CD4-positive, alpha-beta T cell treated with Interleukin-6 for 4 hours (primary cell): ENCODE data around the gene HIC1.
A peak's percentile ranks its signal among the peaks of the same experiment; 100 is the strongest.

Source experiments
- DNase-seq: peaks from one replicate; pipeline ENCODE4 v3.0.0-alpha.2; 2020; ENCODE audit warnings: mixed read lengths

Gene HIC1

DNA sequence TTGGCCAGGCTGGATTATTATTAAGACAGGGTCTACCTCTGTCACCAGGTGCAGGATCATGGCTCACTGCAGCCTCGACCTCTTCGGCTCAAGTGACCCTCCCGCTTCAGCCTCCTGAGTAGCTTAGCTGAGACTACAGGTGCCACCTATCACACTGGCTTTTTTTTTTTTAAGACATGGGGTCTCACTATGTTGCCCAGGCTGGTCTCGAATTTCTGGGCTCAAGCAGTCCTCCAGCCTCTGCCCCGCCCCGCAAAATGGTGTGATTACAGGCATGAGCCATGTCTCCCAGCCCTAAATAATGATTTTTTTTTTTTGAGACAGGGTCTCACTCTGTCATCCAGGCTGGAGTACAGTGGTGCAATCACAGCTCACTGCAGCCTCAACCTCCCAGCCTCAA lies 7.3 kb upstream of the HIC1 start:
- no peak for DNase-seq

DNA sequence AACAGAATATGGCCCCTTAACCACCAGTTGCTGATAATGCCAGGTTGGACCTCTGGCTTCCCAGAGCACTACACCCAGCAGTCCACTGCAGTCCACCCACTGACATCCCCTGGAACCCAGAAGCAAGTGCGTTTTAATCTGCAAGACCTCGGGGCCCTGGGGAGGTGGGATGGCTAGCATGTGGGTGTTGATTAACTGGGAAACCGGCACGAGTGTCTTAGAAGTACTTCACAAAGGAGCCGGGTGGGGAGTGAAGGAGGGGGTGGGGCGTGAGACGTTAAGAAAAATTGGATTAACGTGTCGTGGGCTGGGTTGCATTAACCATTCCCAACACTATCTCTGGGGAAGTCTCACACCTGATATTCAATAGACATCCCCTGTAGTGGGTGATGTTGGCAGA lies 6.1 kb upstream of the HIC1 start:
- DNase-seq = no peak

GRCh38 chr17:2049333-2050299 lies 5.3 kb upstream of the HIC1 start:
- peak; percentile 89 for DNase-seq

- DNase-seq = peak; percentile 68
Measured at GRCh38 chr17:2050300-2051060, 4.4 kb upstream of the HIC1 start.

DNA sequence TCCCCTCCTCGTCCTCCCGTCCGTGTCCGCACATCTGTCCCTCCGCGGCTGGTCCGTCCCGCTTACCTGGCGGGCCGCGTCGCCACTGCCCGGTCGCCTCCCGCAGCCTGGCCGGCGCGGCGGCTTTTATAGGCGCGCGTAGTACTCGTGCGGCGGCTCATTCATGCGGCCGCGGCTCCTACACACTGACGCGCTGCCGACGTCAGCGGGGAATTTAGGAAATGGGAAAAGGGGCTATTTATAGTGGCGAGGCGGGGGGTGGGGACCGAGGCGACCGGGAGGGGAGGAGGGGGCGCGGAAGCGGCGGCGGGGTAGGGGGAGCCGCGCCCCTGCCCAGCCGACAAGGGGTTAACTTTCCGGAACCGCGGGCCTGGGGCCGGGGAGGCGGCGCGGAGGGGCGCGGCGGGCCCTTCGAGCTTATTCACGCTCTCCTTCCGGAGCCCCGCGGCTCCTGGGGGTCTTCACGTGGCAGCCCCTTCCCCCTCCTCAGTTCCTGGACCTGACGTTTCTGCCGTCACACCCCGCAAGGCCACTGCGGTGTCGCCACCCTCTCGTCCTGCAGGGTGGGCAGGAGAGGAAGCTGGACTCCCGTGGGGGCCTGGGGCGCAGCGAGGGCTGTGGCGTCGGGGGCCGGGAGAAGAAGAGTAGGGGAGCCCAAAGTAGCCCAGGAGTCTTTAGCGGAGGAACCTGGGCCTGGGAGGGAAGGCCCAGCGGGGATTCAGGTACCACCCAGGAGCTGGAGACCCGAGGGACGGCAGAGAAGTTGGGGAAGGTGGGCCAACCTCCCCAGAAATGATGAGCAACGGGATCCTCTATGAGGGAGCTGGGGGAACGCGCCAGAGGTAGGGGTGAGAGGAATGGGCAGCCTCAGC lies 3.6 kb upstream of the HIC1 start:
- DNase-seq = no peak

DNA sequence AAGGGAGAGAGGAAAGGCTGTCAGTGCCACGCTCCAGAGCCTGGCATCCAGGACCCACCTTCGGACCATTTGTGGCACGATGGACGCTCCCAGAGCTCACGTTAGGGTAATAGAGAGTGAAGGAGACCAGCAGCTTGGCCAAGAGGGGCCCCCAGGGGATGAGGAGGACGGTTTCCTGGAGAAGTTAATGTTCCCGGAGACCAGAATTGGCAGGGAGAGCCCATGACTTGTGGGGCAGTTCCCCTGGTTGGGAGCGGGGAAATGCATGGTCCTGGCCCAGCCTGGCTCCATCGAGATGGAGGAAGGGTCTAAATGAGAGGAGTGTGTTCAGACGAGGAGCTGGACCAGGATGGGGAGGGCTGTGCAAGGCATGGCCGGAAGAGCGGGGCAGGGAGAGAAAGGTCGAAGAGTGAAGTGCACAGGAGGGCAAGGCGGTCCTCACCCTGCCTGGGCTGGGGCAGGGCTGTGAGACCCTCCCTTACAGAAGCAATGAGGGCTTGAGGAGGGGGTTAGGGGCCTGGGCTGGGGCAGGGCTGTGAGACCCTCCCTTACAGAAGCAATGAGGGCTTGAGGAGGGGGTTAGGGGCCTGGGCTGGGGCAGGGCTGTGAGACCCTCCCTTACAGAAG lies 2.9 kb upstream of the HIC1 start:
- DNase-seq = no peak

DNA sequence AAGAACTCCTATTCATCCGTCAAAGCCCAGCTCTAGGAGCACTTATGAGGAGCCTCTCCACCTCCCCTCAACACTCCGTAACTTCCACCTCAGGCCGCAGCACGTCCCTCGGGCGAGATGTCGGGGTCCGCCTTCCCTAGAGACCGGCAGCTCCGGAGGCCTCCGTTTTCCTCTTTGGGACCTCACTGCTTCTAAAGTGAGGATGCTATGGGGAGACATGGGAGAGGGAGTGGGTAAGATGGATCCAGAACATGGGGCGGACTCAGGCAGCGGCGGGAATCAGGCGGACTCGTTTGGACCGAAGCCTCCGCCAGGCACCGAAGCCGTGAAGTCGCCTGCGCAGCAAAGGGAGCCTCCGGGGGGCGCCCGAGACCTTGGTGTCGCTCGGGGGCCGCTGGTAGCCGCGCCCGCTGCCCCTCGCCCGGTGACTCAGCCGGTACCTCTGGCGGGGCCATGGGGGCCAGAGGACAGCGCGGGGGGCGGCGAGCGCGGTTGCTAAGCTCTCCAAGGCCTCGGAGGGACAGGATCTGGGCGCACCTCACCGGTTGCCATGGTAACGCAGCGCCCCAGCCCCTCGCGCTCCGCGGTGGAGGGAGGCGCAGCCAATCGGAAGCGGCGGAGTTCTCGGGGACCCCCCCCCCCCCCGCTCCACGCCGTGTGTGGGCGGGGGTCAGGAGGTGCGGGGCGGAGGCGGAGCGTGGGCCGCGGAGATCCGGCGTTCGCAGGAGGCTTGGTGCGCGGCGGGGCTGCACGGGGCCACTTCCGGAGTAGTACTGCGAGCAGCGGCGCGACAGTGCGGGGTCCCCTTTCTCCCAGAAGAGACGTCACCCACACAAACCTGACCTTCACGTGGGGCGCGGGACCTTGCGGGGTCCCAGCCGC lies 1.3 kb upstream of the HIC1 start:
- peak; percentile 77 for DNase-seq

DNA sequence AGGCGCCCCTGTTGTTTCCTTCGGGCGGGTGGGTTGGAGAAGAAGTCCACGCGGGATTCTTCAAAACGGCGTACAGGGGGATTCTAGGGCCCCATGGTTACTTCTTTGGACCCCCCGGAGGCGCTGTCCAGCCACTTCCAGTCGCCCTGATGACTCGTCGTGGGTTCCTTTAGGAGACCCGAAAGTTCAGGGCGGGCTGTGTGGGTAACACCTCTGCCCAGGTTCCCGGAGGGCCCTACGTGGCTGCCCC lies 716 bp upstream of the HIC1 start:
- DNase-seq = no peak

DNA sequence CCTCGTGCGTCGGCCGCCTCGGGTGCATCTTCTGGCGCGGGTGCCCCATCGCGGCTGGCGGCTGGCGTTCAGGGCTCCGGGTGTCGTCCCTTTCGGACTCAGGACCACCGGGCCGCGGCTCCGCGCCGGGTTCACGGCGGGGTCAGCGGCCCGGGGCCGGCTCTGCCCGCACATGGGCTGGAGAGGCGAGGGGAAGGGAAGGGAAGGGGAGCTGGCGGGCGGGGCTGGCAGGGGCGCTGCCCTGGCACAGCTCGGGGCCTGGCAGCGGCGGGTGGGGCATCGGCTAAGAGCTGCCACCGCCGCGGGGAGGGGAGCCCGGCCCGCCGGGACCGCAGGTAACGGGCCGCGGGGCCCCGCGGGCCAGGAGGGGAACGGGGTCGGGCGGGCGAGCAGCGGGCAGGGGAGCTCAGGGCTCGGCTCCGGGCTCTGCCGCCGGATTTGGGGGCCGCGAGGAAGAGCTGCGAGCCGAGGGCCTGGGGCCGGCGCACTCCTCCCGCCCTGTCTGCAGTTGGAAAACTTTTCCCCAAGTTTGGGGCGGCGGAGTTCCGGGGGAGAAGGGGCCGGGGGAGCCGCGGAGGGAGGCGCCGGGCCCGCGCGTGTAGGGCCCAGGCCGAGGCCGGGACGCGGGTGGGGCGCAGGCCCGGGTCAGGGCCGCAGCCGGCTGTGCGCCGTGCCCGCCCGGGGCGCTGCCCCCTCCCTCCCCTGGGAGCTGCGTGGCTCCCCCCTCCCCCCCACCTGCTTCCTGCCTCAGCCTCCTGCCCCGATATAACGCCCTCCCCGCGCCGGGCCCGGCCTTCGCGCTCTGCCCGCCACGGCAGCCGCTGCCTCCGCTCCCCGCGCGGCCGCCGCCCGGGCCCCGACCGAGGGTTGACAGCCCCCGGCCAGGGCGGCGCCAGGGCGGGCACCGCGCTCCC lies 646 bp downstream of the HIC1 start:
- DNase-seq = peak; percentile 67

DNA sequence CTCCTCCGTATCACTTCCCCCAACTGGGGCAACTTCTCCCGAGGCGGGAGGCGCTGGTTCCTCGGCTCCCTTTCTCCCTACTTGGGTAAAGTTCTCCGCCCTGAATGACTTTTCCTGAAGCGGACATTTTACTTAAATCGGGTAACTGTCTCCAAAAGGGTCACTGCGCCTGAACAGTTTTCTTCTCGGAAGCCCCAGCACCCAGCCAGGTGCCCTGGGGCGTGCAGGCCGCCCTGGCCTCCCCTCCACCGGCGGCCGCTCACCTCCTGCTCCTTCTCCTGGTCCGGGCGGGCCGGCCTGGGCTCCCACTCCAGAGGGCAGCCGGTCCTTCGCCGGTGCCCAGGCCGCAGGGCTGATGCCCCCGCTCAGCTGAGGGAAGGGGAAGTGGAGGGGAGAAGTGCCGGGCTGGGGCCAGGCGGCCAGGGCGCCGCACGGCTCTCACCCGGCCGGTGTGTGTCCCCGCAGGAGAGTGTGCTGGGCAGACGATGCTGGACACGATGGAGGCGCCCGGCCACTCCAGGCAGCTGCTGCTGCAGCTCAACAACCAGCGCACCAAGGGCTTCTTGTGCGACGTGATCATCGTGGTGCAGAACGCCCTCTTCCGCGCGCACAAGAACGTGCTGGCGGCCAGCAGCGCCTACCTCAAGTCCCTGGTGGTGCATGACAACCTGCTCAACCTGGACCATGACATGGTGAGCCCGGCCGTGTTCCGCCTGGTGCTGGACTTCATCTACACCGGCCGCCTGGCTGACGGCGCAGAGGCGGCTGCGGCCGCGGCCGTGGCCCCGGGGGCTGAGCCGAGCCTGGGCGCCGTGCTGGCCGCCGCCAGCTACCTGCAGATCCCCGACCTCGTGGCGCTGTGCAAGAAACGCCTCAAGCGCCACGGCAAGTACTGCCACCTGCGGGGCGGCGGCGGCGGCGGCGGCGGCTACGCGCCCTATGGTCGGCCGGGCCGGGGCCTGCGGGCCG lies 1.6 kb downstream of the HIC1 start:
- DNase-seq = peak; percentile 68

DNA sequence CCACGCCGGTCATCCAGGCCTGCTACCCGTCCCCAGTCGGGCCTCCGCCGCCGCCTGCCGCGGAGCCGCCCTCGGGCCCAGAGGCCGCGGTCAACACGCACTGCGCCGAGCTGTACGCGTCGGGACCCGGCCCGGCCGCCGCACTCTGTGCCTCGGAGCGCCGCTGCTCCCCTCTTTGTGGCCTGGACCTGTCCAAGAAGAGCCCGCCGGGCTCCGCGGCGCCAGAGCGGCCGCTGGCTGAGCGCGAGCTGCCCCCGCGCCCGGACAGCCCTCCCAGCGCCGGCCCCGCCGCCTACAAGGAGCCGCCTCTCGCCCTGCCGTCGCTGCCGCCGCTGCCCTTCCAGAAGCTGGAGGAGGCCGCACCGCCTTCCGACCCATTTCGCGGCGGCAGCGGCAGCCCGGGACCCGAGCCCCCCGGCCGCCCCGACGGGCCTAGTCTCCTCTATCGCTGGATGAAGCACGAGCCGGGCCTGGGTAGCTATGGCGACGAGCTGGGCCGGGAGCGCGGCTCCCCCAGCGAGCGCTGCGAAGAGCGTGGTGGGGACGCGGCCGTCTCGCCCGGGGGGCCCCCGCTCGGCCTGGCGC lies 2.4 kb downstream of the HIC1 start:
- no peak for DNase-seq

DNA sequence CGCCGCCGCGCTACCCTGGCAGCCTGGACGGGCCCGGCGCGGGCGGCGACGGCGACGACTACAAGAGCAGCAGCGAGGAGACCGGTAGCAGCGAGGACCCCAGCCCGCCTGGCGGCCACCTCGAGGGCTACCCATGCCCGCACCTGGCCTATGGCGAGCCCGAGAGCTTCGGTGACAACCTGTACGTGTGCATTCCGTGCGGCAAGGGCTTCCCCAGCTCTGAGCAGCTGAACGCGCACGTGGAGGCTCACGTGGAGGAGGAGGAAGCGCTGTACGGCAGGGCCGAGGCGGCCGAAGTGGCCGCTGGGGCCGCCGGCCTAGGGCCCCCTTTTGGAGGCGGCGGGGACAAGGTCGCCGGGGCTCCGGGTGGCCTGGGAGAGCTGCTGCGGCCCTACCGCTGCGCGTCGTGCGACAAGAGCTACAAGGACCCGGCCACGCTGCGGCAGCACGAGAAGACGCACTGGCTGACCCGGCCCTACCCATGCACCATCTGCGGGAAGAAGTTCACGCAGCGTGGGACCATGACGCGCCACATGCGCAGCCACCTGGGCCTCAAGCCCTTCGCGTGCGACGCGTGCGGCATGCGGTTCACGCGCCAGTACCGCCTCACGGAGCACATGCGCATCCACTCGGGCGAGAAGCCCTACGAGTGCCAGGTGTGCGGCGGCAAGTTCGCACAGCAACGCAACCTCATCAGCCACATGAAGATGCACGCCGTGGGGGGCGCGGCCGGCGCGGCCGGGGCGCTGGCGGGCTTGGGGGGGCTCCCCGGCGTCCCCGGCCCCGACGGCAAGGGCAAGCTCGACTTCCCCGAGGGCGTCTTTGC lies 3.1 kb downstream of the HIC1 start:
- DNase-seq = peak; percentile 9

DNA sequence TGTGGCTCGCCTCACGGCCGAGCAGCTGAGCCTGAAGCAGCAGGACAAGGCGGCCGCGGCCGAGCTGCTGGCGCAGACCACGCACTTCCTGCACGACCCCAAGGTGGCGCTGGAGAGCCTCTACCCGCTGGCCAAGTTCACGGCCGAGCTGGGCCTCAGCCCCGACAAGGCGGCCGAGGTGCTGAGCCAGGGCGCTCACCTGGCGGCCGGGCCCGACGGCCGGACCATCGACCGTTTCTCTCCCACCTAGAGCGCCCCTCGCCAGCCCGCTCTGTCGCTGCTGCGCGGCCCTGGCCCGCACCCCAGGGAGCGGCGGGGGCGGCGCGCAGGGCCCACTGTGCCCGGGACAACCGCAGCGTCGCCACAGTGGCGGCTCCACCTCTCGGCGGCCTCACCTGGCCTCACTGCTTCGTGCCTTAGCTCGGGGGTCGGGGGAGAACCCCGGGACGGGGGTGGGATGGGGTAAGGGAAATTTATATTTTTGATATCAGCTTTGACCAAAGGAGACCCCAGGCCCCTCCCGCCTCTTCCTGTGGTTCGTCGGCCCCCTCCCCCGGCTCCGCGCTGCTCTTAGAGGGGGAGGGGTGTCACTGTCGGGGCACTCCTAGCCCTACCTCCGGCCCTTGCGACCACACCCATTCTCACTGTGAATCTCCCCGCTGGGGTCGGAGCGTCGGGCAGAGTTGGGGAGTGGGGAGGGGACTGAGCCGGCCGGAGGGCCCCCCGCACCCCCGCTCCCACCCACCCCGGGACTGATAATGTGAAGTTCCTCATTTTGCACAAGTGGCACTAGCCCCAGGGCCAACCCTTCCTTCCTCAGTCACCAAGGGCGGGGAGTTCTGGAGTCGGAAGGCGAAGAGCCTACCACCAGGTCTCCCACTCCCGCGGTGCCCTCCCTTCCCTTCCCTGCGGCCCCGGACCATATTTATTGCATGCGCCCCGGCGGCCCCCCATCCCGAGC lies 4.0 kb downstream of the HIC1 start:
- peak; percentile 71 for DNase-seq

DNA sequence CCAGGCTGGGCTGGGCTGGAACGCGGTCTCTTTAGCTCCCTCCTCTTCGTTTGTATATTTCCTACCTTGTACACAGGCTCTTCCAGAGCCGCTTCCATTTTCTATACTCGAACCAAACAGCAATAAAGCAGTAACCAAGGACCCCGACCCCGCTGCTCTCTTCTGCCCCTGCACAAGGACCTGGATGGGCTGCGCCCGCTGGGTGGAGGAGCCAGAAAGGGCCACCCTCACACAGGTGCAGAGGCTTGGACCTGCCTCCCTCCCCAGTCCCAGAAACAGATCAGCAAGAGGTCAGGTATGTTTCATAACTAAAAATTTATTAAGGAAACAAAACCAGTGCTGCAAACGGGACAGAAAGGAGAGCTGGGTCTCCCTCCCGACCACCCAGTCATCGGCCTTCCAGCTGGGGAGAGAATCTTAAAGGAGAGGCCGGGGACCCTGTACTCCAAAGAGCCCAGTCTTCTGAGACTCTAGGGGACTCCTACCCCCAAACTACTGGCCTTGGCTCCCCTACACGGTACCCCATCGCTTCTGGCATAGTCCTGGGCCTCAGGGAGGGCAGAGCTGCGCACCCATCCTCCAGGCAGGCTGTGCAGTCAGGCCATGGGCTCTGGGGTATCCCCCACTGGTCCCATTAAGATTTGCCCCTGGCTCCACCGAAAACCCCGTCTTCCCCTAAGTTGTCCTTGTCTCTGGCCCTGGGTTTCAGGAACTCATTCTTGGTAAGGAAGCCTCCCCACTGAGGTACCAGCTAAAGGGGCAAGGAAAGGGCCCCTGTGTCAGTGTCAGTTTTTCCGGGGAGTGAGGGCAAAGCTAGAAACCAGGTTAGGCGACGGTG lies 4.9 kb downstream of the HIC1 start:
- DNase-seq = no peak

DNA sequence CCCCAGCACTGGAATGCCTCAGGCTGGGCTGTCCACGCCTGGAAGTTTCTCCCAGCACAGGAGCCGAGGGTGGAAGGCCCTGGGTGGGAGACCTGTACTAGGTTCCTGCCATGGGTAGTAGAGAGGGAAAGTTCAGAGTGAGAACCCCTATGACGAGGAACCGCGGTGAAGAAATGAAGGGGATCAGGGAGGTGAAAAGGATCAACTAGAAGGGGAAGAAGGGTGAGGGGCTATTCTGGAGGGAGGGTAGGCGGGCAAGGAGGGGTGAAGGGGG lies 5.4 kb downstream of the HIC1 start:
- DNase-seq = no peak
